Spleen (tissue), 7 donors: ENCODE results near the gene ZNF547.

Experiments used
- POLR2A ChIP-seq, 3 donors: fragments of 450-650 bp; IDR thresholded peaks; one replicate each; pipeline ENCODE4 v1.5.1; 2017; ENCODE audit warnings: antibody characterized with exemption in 3 of 3, mild to moderate bottlenecking in 1 of 3
- TF ChIP-seq, protein P1 (sequence below), 11 experiments: fragments of 200-600 bp in 7 of 11; fragments of 450-650 bp in 4 of 11; sonication (generic) in 4 of 11; IDR thresholded peaks in 8 of 11; conservative IDR thresholded peaks in 3 of 11; 1 replicate in 7 of 11; 2 replicates in 4 of 11; pipeline versions ENCODE4 v1.4.0 to v1.8.0; 2016 to 2021; ENCODE audit warnings: antibody characterized with exemption in 11 of 11, inconsistent platforms in 4 of 11, mild to moderate bottlenecking in 1 of 11
- donor health status: DM: no; HTN: no; CAD: no; lungs with moderate emphysema.
- donor health status: DM: no; HTN: no; CAD: no.
- donor health status: DM: no; HTN: no; CAD: no.

DNA sequence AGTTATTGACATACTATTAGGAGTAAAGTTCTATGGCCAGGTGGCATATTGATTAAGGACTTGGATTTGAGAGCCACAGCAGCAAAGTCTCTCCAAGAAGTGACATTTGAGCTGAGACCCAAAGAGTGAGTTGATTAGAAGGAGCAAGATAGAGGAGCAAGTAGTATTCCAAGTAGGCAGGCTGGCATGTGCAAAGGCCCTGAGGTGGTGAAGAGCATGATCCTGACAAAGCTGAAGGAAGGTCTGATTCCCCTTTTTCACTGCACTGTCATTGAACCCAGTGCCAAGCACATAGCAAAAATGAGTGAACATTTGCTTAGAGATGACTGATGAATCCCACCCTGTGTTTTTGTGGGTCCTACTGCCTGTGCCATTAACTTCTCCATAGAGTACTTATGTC is 38.4 kb upstream of the ZNF547 start:
- no peak for TF ChIP-seq POLR2A (IDR thresholded peaks at IDR 0.05)
- TF ChIP-seq, protein P1, sequence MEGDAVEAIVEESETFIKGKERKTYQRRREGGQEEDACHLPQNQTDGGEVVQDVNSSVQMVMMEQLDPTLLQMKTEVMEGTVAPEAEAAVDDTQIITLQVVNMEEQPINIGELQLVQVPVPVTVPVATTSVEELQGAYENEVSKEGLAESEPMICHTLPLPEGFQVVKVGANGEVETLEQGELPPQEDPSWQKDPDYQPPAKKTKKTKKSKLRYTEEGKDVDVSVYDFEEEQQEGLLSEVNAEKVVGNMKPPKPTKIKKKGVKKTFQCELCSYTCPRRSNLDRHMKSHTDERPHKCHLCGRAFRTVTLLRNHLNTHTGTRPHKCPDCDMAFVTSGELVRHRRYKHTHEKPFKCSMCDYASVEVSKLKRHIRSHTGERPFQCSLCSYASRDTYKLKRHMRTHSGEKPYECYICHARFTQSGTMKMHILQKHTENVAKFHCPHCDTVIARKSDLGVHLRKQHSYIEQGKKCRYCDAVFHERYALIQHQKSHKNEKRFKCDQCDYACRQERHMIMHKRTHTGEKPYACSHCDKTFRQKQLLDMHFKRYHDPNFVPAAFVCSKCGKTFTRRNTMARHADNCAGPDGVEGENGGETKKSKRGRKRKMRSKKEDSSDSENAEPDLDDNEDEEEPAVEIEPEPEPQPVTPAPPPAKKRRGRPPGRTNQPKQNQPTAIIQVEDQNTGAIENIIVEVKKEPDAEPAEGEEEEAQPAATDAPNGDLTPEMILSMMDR (IDR thresholded peaks at IDR 0.05 in 8 of 11, conservative IDR thresholded peaks at IDR 0.05 in 3 of 11), result no peak
